HepG2 (cell line): Measurements from ENCODE around the gene TMED5. TPM values are rescaled to one million over a fixed set of nuclear protein-coding genes. Genes with fewer than 3 reads are reported as not detected.

Source experiments
- BRD4 ChIP-seq: sonication (generic); formaldehyde crosslinking; IDR thresholded peaks from 2 replicates; pipeline ENCODE4 v1.4.0; 2020; ENCODE audit warnings: missing genetic modification reagents
- FOXK2 ChIP-seq: fragments of 450-650 bp; IDR thresholded peaks from 2 replicates; pipeline ENCODE4 v1.6.1; 2016
- GATAD2A ChIP-seq: IDR thresholded peaks from 2 replicates; pipeline ENCODE4 v1.6.1; 2016
- GTF2F1 ChIP-seq: fragments of 150-350 bp; IDR thresholded peaks from 2 replicates; pipeline ENCODE4 v1.6.1; 2014; ENCODE audit warnings: low read length
- HOXD1 ChIP-seq: sonication (generic); formaldehyde crosslinking; IDR thresholded peaks from 2 replicates; pipeline ENCODE4 v1.5.0; 2020; ENCODE audit warnings: missing genetic modification reagents
- LCORL ChIP-seq, 2 experiments: fragments of 450-650 bp in 1 of 2; sonication (generic) in 1 of 2; formaldehyde crosslinking in 1 of 2; IDR thresholded peaks; 2 replicates each; pipeline versions ENCODE4 v1.5.0 to v1.6.1; 2017 to 2020; ENCODE audit warnings: antibody characterized with exemption in 1 of 2, missing genetic modification reagents in 1 of 2
- MBNL3 ChIP-seq: fragments of 250-450 bp; sonication (Bioruptor Pico); conservative IDR thresholded peaks from 2 replicates; pipeline ENCODE4 v1.8.0; 2022; ENCODE audit warnings: mild to moderate bottlenecking, inconsistent platforms
- NFATC3 ChIP-seq: sonication (generic); formaldehyde crosslinking; IDR thresholded peaks from 2 replicates; pipeline ENCODE4 v1.5.1; 2020; ENCODE audit warnings: mild to moderate bottlenecking, missing genetic modification reagents
- NFKB2 ChIP-seq: sonication (generic); formaldehyde crosslinking; IDR thresholded peaks from 2 replicates; pipeline ENCODE4 v1.4.0; 2020; ENCODE audit warnings: missing genetic modification reagents, borderline replicate concordance
- SMYD3 ChIP-seq: sonication (generic); formaldehyde crosslinking; IDR thresholded peaks from 2 replicates; pipeline ENCODE4 v1.8.1; 2023; ENCODE audit warnings: mild to moderate bottlenecking, missing genetic modification reagents
- SP2 ChIP-seq: sonication (generic); formaldehyde crosslinking; IDR thresholded peaks from 2 replicates; pipeline ENCODE4 v1.5.1; 2020; ENCODE audit warnings: mild to moderate bottlenecking, missing genetic modification reagents
- ZBTB37 ChIP-seq: sonication (generic); formaldehyde crosslinking; IDR thresholded peaks from 2 replicates; pipeline ENCODE4 v1.4.0; 2020; ENCODE audit warnings: mild to moderate bottlenecking, missing genetic modification reagents
- ZNF326 ChIP-seq: sonication (generic); formaldehyde crosslinking; IDR thresholded peaks from 2 replicates; pipeline ENCODE4 v1.4.0; 2020; ENCODE audit warnings: missing genetic modification reagents, borderline replicate concordance
- ZNF34 ChIP-seq: sonication (generic); formaldehyde crosslinking; IDR thresholded peaks from 2 replicates; pipeline ENCODE4 v1.4.0; 2020; ENCODE audit warnings: mild to moderate bottlenecking, missing genetic modification reagents, borderline replicate concordance
- ZNF446 ChIP-seq: sonication (generic); formaldehyde crosslinking; IDR thresholded peaks from 2 replicates; pipeline ENCODE4 v1.5.0; 2020; ENCODE audit warnings: mild to moderate bottlenecking, missing genetic modification reagents
- ZNF451 ChIP-seq: sonication (generic); formaldehyde crosslinking; IDR thresholded peaks from 2 replicates; pipeline ENCODE4 v1.5.0; 2020; ENCODE audit warnings: mild to moderate bottlenecking, missing genetic modification reagents
- ZNF468 ChIP-seq: sonication (generic); formaldehyde crosslinking; IDR thresholded peaks from 2 replicates; pipeline ENCODE4 v1.8.0; 2022; ENCODE audit warnings: mild to moderate bottlenecking, moderate library complexity, missing genetic modification reagents
- ZNF546 ChIP-seq: sonication (generic); formaldehyde crosslinking; conservative IDR thresholded peaks from 2 replicates; pipeline ENCODE4 v1.8.1; 2023; ENCODE audit warnings: mild to moderate bottlenecking, missing genetic modification reagents
- ZNF550 ChIP-seq: sonication (generic); formaldehyde crosslinking; IDR thresholded peaks from 2 replicates; pipeline ENCODE4 v1.4.0; 2020; ENCODE audit warnings: mild to moderate bottlenecking, missing genetic modification reagents, borderline replicate concordance
- ZNF558 ChIP-seq: sonication (generic); formaldehyde crosslinking; IDR thresholded peaks from 2 replicates; pipeline ENCODE4 v1.9.0; 2022; ENCODE audit warnings: mild to moderate bottlenecking, missing genetic modification reagents, borderline replicate concordance
- ZNF567 ChIP-seq: sonication (generic); formaldehyde crosslinking; IDR thresholded peaks from 2 replicates; pipeline ENCODE4 v1.8.1; 2023; ENCODE audit warnings: mild to moderate bottlenecking, missing genetic modification reagents, borderline replicate concordance
- ZNF703 ChIP-seq: sonication (generic); formaldehyde crosslinking; IDR thresholded peaks from 2 replicates; pipeline ENCODE4 v1.5.1; 2020; ENCODE audit warnings: missing genetic modification reagents, mild to moderate bottlenecking, moderate library complexity, borderline replicate concordance
- ZNF792 ChIP-seq: IDR thresholded peaks from 2 replicates; pipeline ENCODE4 v1.6.1; 2016
- ZNF800 ChIP-seq: sonication (generic); formaldehyde crosslinking; IDR thresholded peaks from 2 replicates; pipeline ENCODE4 v1.4.0; 2020; ENCODE audit warnings: missing genetic modification reagents
- ZZZ3 ChIP-seq: sonication (generic); formaldehyde crosslinking; IDR thresholded peaks from 2 replicates; pipeline ENCODE4 v1.4.0; 2020; ENCODE audit warnings: missing genetic modification reagents, mild to moderate bottlenecking, borderline replicate concordance
- polyA plus RNA-seq, 8 experiments: library from polyadenylated mRNA; depleted of rRNA in 3 of 8; stranded (reverse) in 7 of 8; unstranded in 1 of 8; fragments of >200 nt; fragmentation: Illumina TruSeq in 4 of 8; extraction: Trizol in 4 of 8; gene quantifications; 2 replicates each; pipeline versions ENCODE4 v1.2.1 to v1.2.3, GENCODE V29; 2011 to 2016; ENCODE audit warnings: low read depth in 4 of 8, missing spikeins in 1 of 8, mixed read lengths in 1 of 8; ENCODE audit not compliant: insufficient read depth in 1 of 8
- total RNA-seq, 5 experiments: library from RNA; depleted of rRNA; stranded (reverse); fragments of >200 nt; fragmentation: Illumina TruSeq; extraction: Trizol; gene quantifications; 2 replicates each; pipeline ENCODE4 v1.2.3, GENCODE V29; 2016; ENCODE audit warnings: low read depth in 1 of 5
- TF ChIP-seq, protein P1 (sequence below): sonication (generic); formaldehyde crosslinking; conservative IDR thresholded peaks from 2 replicates; pipeline ENCODE4 v1.4.0; 2020; ENCODE audit warnings: missing genetic modification reagents
- TF ChIP-seq, protein P2 (sequence below): sonication (generic); formaldehyde crosslinking; IDR thresholded peaks from 2 replicates; pipeline ENCODE4 v1.8.1; 2023; ENCODE audit warnings: mild to moderate bottlenecking, missing genetic modification reagents

TMED5 gene
- total and polyA plus RNA-seq, 2 of the 13 experiments (the other 11 are each of a cell fraction or from before 2014, with no cell fraction given) = 58.1 to 99.0 TPM

- TF ChIP-seq ZNF446 (CRISPR knock-in tag) = no peak
- TF ChIP-seq, protein P1, sequence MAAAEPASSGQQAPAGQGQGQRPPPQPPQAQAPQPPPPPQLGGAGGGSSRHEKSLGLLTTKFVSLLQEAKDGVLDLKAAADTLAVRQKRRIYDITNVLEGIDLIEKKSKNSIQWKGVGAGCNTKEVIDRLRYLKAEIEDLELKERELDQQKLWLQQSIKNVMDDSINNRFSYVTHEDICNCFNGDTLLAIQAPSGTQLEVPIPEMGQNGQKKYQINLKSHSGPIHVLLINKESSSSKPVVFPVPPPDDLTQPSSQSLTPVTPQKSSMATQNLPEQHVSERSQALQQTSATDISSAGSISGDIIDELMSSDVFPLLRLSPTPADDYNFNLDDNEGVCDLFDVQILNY (CRISPR knock-in tag) = no peak
- peak; percentile 45; the same call in 1 of the 2 replicates for TF ChIP-seq FOXK2
- no peak for TF ChIP-seq BRD4
- no peak for TF ChIP-seq SP2 (CRISPR knock-in tag)
- no peak for TF ChIP-seq ZZZ3 (CRISPR knock-in tag)
- no peak for TF ChIP-seq ZNF451 (CRISPR knock-in tag)
- no peak for TF ChIP-seq ZNF326 (CRISPR knock-in tag)
- TF ChIP-seq, protein P2, sequence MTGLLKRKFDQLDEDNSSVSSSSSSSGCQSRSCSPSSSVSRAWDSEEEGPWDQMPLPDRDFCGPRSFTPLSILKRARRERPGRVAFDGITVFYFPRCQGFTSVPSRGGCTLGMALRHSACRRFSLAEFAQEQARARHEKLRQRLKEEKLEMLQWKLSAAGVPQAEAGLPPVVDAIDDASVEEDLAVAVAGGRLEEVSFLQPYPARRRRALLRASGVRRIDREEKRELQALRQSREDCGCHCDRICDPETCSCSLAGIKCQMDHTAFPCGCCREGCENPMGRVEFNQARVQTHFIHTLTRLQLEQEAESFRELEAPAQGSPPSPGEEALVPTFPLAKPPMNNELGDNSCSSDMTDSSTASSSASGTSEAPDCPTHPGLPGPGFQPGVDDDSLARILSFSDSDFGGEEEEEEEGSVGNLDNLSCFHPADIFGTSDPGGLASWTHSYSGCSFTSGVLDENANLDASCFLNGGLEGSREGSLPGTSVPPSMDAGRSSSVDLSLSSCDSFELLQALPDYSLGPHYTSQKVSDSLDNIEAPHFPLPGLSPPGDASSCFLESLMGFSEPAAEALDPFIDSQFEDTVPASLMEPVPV (CRISPR knock-in tag) = no peak
- 0 out of 2 replicates have a peak, but pooled peaks have one; percentile 80 for TF ChIP-seq HOXD1 (CRISPR knock-in tag)
- TF ChIP-seq ZNF546 (CRISPR knock-in tag) = no peak
- TF ChIP-seq LCORL (IDR thresholded peaks at IDR 0.05) = no peak
- no peak for TF ChIP-seq LCORL (CRISPR knock-in tag; IDR thresholded peaks at IDR 0.05)
- no peak for TF ChIP-seq NFKB2 (CRISPR knock-in tag)
- peak; percentile 97 for TF ChIP-seq GATAD2A (CRISPR knock-in tag)
- TF ChIP-seq MBNL3 = 0 out of 2 replicates have a peak, but pooled peaks have one; percentile 56
- no peak for TF ChIP-seq ZNF703 (CRISPR knock-in tag)
- no peak for TF ChIP-seq ZNF34 (CRISPR knock-in tag)
- TF ChIP-seq ZNF567 (CRISPR knock-in tag) = no peak
- no peak for TF ChIP-seq ZNF468 (CRISPR knock-in tag)
- no peak for TF ChIP-seq ZBTB37 (CRISPR knock-in tag)
- no peak for TF ChIP-seq NFATC3 (CRISPR knock-in tag)
- no peak for TF ChIP-seq SMYD3 (CRISPR knock-in tag)
- TF ChIP-seq GTF2F1 = no peak
- no peak for TF ChIP-seq ZNF550 (CRISPR knock-in tag)
- TF ChIP-seq ZNF800 = 0 out of 2 replicates have a peak, but pooled peaks have one; percentile 35
- no peak for TF ChIP-seq ZNF792 (CRISPR knock-in tag)
- TF ChIP-seq ZNF558 (CRISPR knock-in tag) = no peak
Measured at GRCh38 chr1:93129507-93130099, 50.6 kb downstream of the TMED5 start (continued).
